ENCODE results near the gene BICDL2. TPM values are rescaled to one million over a fixed set of nuclear protein-coding genes. Genes with fewer than 3 reads are reported as not detected.
"Not testable (repeated sequence)": the region's sequence is repeated elsewhere in the genome, so short reads cannot be mapped to it uniquely, and the experiment has no call there.

The BICDL2 gene
- total and polyA plus RNA-seq, 2 donors (not counting 1 experiment from before 2014, with no cell fraction given) = not detected

- Histone ChIP-seq H3K4me2 (ENCODE audit: extremely low read depth, insufficient read depth, low read length) (no peak overlapping the region), H3K9ac (ENCODE audit: insufficient read depth, low read length) (no peak overlapping the region), H2AFZ (ENCODE audit: low read length) (no peak overlapping the region), H3K4me1 (ENCODE audit: control insufficient read depth, extremely low read depth, insufficient read depth, low read length) (no peaks in the 10 kb centered on the region), H4K20me1 (ENCODE audit: control insufficient read depth, extremely low read depth, insufficient read depth, low read length) (no peaks in the 10 kb centered on the region), H3K9me3 (ENCODE audit: control insufficient read depth, insufficient read depth, low read depth, low read length) (no peaks in the 10 kb centered on the region), H3K36me3 (ENCODE audit: control insufficient read depth, insufficient read depth, low read length) (no peaks in the 10 kb centered on the region), H3K27ac (ENCODE audit: insufficient read depth, low read length) (no peak overlapping the region), H3K27me3 (ENCODE audit: control insufficient read depth, insufficient read depth, low read length) (peaks cover 3% of the 10 kb centered on the region), H3K4me3 (replicated peaks in 1 of 4; ENCODE audit: control extremely low read depth in 1 of 4, insufficient read depth in 1 of 4, low read depth in 3 of 4, low read length in 4 of 4) (no peak overlapping the region), H3K79me2 (ENCODE audit: control insufficient read depth, insufficient read depth, low read length) (no peaks in the 10 kb centered on the region)
- DNase-seq (ENCODE audit: low read depth in 2 of 2) = no peak
- no peak for TF ChIP-seq CTCF (conservative IDR thresholded peaks at IDR 0.05 in 1 of 2, IDR thresholded peaks at IDR 0.05 in 1 of 2; ENCODE audit: low read depth in 1 of 2, low read length in 2 of 2)
These were observed 48.4 kb upstream of the BICDL2 start for GRCh38 chr16:3084969-3085670.

- H3K36me3 ChIP-seq (ENCODE audit: control insufficient read depth, insufficient read depth, low read length) = no peaks in the 10 kb centered on the region
- H3K27ac ChIP-seq (ENCODE audit: insufficient read depth, low read length) = no peak overlapping the region
These were observed 47.7 kb upstream of the BICDL2 start for GRCh38 chr16:3084491-3084890.

GRCh38 chr16:3083408-3083807 is 46.7 kb upstream of the BICDL2 start:
- not testable (repeated sequence) for H4K20me1 ChIP-seq (ENCODE audit: control insufficient read depth, extremely low read depth, insufficient read depth, low read length); DNase-seq (ENCODE audit: low read depth in 2 of 2)

More at GRCh38 chr16:3084491-3084890, 47.7 kb upstream of the BICDL2 start:
- no peak for DNase-seq (ENCODE audit: low read depth in 2 of 2)
- H3K9me3 ChIP-seq (ENCODE audit: control insufficient read depth, insufficient read depth, low read depth, low read length) = no peaks in the 10 kb centered on the region
- no peak overlapping the region for H2AFZ ChIP-seq (ENCODE audit: low read length)
- TF ChIP-seq EZH2 (IDR thresholded peaks at IDR 0.05; ENCODE audit: low read length, missing control alignments) (no peak), CTCF (conservative IDR thresholded peaks at IDR 0.05 in 1 of 2, IDR thresholded peaks at IDR 0.05 in 1 of 2; ENCODE audit: low read depth in 1 of 2, low read length in 2 of 2) (no peak)
- H3K4me2 ChIP-seq (ENCODE audit: extremely low read depth, insufficient read depth, low read length) = no peak overlapping the region
- H3K27me3 ChIP-seq (ENCODE audit: control insufficient read depth, insufficient read depth, low read length) = peaks cover 6% of the 10 kb centered on the region
- H3K4me3 ChIP-seq (replicated peaks in 1 of 4; ENCODE audit: control extremely low read depth in 1 of 4, insufficient read depth in 1 of 4, low read depth in 3 of 4, low read length in 4 of 4) = no peak overlapping the region
- no peaks in the 10 kb centered on the region for H4K20me1 ChIP-seq (ENCODE audit: control insufficient read depth, extremely low read depth, insufficient read depth, low read length)
- H3K79me2 ChIP-seq (ENCODE audit: control insufficient read depth, insufficient read depth, low read length) = no peaks in the 10 kb centered on the region
- H3K9ac ChIP-seq (ENCODE audit: insufficient read depth, low read length) = no peak overlapping the region
- H3K4me1 ChIP-seq (ENCODE audit: control insufficient read depth, extremely low read depth, insufficient read depth, low read length) = no peaks in the 10 kb centered on the region

GRCh38 chr16:3081957-3082356 is 45.2 kb upstream of the BICDL2 start:
- H4K20me1 ChIP-seq (ENCODE audit: control insufficient read depth, extremely low read depth, insufficient read depth, low read length); H3K79me2 ChIP-seq (ENCODE audit: control insufficient read depth, insufficient read depth, low read length); DNase-seq (ENCODE audit: low read depth in 2 of 2); H3K9me3 ChIP-seq (ENCODE audit: control insufficient read depth, insufficient read depth, low read depth, low read length); H2AFZ ChIP-seq (ENCODE audit: low read length); H3K4me3 ChIP-seq (replicated peaks in 1 of 4; ENCODE audit: control extremely low read depth in 1 of 4, insufficient read depth in 1 of 4, low read depth in 3 of 4, low read length in 4 of 4); H3K4me1 ChIP-seq (ENCODE audit: control insufficient read depth, extremely low read depth, insufficient read depth, low read length); H3K9ac ChIP-seq (ENCODE audit: insufficient read depth, low read length); H3K4me2 ChIP-seq (ENCODE audit: extremely low read depth, insufficient read depth, low read length); H3K36me3 ChIP-seq (ENCODE audit: control insufficient read depth, insufficient read depth, low read length); H3K27ac ChIP-seq (ENCODE audit: insufficient read depth, low read length): not testable (repeated sequence)
- H3K27me3 ChIP-seq (ENCODE audit: control insufficient read depth, insufficient read depth, low read length) = peaks cover 10% of the 10 kb centered on the region

More at GRCh38 chr16:3083408-3083807, 46.7 kb upstream of the BICDL2 start:
- H3K36me3 ChIP-seq (ENCODE audit: control insufficient read depth, insufficient read depth, low read length); H3K27ac ChIP-seq (ENCODE audit: insufficient read depth, low read length); H3K9ac ChIP-seq (ENCODE audit: insufficient read depth, low read length); H3K4me2 ChIP-seq (ENCODE audit: extremely low read depth, insufficient read depth, low read length); H3K4me3 ChIP-seq (replicated peaks in 1 of 4; ENCODE audit: control extremely low read depth in 1 of 4, insufficient read depth in 1 of 4, low read depth in 3 of 4, low read length in 4 of 4); H3K4me1 ChIP-seq (ENCODE audit: control insufficient read depth, extremely low read depth, insufficient read depth, low read length); H3K79me2 ChIP-seq (ENCODE audit: control insufficient read depth, insufficient read depth, low read length); H2AFZ ChIP-seq (ENCODE audit: low read length); H3K9me3 ChIP-seq (ENCODE audit: control insufficient read depth, insufficient read depth, low read depth, low read length); H3K27me3 ChIP-seq (ENCODE audit: control insufficient read depth, insufficient read depth, low read length): not testable (repeated sequence)

All from fibroblast of lung (primary cell).